ENCODE results near the gene CUEDC2.
A peak's percentile ranks its signal among the peaks of the same experiment; 100 is the strongest.

- TF ChIP-seq BHLHE40 (IDR thresholded peaks at IDR 0.05; ENCODE audit: borderline replicate concordance): no peak
- no peak for TF ChIP-seq SP1 (IDR thresholded peaks at IDR 0.05)
- TF ChIP-seq FOXK2 (IDR thresholded peaks at IDR 0.05): no peak
- TF ChIP-seq SUZ12 (IDR thresholded peaks at IDR 0.05): no peak
- no peak for TF ChIP-seq PKNOX1 (IDR thresholded peaks at IDR 0.05)
- peak; percentile 92 for TF ChIP-seq CTBP1 (IDR thresholded peaks at IDR 0.05; ENCODE audit: borderline replicate concordance)
These were observed 11.5 kb downstream of the CUEDC2 start, which contains the start of gene FBXL15 for GRCh38 chr10:102420714-102421506.
